ENCODE results near the gene NR5A2. TPM values are rescaled to one million over a fixed set of nuclear protein-coding genes. Genes with fewer than 3 reads are reported as not detected.

NR5A2 gene
- total RNA-seq, 4 donors from 2014 or later: 1.1 to 1.9 (median 1.2) TPM

DNA sequence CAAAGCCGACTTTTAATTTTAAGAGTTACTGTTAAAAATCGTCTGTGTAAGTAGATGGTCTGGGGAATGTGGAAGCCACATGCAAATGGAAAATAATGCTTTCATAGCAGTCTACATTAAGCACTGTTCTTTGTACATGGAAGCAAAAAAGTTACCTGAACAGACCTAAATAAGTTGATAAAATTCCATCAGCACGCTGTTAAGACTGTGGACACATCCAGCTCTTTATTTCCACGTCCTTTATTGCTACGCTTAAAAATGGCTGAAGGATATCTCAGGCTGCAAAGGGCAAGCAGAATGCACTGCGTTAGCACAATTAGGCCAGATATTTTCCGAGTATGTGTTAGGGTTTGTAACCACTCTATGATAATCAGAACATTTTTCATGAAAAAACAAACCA, 22.3 kb downstream of the NR5A2 start:
- H3K9me3 ChIP-seq: no peaks in the 10 kb centered on the region
- peaks cover 15 to 18% (median 17%) of the 10 kb centered on the region in 3 donors for H3K27me3 ChIP-seq
- H3K4me1 ChIP-seq: no peaks in the 10 kb centered on the region
- no peak overlapping the region for H3K4me3 ChIP-seq
- no peak for ATAC-seq
- no peak for DNase-seq
- TF ChIP-seq, protein P1, sequence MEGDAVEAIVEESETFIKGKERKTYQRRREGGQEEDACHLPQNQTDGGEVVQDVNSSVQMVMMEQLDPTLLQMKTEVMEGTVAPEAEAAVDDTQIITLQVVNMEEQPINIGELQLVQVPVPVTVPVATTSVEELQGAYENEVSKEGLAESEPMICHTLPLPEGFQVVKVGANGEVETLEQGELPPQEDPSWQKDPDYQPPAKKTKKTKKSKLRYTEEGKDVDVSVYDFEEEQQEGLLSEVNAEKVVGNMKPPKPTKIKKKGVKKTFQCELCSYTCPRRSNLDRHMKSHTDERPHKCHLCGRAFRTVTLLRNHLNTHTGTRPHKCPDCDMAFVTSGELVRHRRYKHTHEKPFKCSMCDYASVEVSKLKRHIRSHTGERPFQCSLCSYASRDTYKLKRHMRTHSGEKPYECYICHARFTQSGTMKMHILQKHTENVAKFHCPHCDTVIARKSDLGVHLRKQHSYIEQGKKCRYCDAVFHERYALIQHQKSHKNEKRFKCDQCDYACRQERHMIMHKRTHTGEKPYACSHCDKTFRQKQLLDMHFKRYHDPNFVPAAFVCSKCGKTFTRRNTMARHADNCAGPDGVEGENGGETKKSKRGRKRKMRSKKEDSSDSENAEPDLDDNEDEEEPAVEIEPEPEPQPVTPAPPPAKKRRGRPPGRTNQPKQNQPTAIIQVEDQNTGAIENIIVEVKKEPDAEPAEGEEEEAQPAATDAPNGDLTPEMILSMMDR (IDR thresholded peaks at IDR 0.05 in 4 of 5, conservative IDR thresholded peaks at IDR 0.05 in 1 of 5): no peak
- no peak for TF ChIP-seq POLR2A (IDR thresholded peaks at IDR 0.05)
- H3K36me3 ChIP-seq: no peaks in the 10 kb centered on the region
- no peak overlapping the region for H3K27ac ChIP-seq
- intact Hi-C loops (cut with DNase I; ENCODE audit: low total_unique reads): no loop called here
- in situ Hi-C loops (cut with MboI; ENCODE audit: low sequenced_read_pairs in 4 of 4): no loop called here

DNA sequence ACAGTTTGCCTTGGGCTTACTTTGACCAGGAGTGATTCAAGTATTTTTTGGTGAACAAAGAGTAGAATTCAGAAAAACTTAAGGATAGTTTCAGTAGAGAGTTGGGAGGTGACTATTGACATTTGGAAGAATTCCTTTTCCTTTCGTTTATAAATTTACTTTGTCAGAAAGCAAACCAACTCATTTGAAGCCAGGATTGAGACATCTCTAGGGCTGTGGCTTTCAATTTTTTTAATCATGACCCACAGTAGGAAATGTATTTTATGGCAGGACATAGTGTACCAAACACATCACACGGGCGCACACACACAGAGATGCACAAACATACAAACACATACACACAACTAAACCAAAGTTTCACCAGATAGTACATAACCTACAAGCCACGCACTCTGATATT, 24.1 kb downstream of the NR5A2 start:
- TF ChIP-seq POLR2A (IDR thresholded peaks at IDR 0.05): no peak
- TF ChIP-seq, protein P1 (IDR thresholded peaks at IDR 0.05 in 4 of 5, conservative IDR thresholded peaks at IDR 0.05 in 1 of 5): no peak
- Histone ChIP-seq H3K27me3 (peaks cover 0 to under 1% (median under 1%) of the 10 kb centered on the region in 3 donors), H3K4me1 (no peaks in the 10 kb centered on the region), H3K36me3 (no peaks in the 10 kb centered on the region), H3K4me3 (no peak overlapping the region), H3K9me3 (no peaks in the 10 kb centered on the region), H3K27ac (no peak overlapping the region)
- DNase-seq (no peak), ATAC-seq (no peak)
- in situ Hi-C loops (cut with MboI; ENCODE audit: low sequenced_read_pairs in 4 of 4) (no loop called here), intact Hi-C loops (cut with DNase I; ENCODE audit: low total_unique reads) (no loop called here)

- Histone ChIP-seq H3K4me3 (no peak overlapping the region), H3K27ac (no peak overlapping the region), H3K36me3 (no peaks in the 10 kb centered on the region), H3K4me1 (no peaks in the 10 kb centered on the region), H3K27me3 (no peaks in the 10 kb centered on the region), H3K9me3 (no peaks in the 10 kb centered on the region)
- intact Hi-C loops (cut with DNase I; ENCODE audit: low total_unique reads) (no loop called here), in situ Hi-C loops (cut with MboI; ENCODE audit: low sequenced_read_pairs in 4 of 4) (no loop called here)
- DNase-seq (no peak), ATAC-seq (no peak)
- TF ChIP-seq, protein P1 (IDR thresholded peaks at IDR 0.05 in 4 of 5, conservative IDR thresholded peaks at IDR 0.05 in 1 of 5): no peak
- no peak for TF ChIP-seq POLR2A (IDR thresholded peaks at IDR 0.05)
These were observed 25.6 kb downstream of the NR5A2 start for GRCh38 chr1:200053091-200053490.

DNA sequence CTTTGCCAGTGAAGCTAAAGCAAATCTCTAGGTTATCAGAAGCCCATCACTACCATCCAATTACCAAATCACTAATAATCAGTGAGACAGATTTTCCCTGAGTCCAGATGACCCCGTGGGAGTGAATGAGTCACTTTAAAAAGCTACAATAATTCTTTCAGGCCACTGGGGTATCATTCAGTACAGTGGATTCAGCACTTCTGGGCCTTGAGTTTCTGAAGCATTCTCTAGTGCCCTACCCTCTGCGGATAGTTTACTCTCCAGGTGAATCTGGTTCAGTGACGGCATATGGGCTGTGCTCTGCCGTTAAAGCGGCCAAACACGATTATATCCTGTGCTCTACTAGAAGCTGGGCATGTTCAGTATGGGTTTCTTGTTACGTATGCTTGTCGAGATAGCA, 26.1 kb downstream of the NR5A2 start:
- no peak for TF ChIP-seq POLR2A (IDR thresholded peaks at IDR 0.05)
- TF ChIP-seq, protein P1 (IDR thresholded peaks at IDR 0.05 in 4 of 5, conservative IDR thresholded peaks at IDR 0.05 in 1 of 5): no peak
- H3K4me3 ChIP-seq: no peak overlapping the region
- no peaks in the 10 kb centered on the region for H3K27me3 ChIP-seq
- no peaks in the 10 kb centered on the region for H3K36me3 ChIP-seq
- ATAC-seq (no peak), DNase-seq (no peak)
- H3K9me3 ChIP-seq: no peaks in the 10 kb centered on the region
- no peaks in the 10 kb centered on the region for H3K4me1 ChIP-seq
- in situ Hi-C loops (cut with MboI; ENCODE audit: low sequenced_read_pairs in 4 of 4) (no loop called here), intact Hi-C loops (cut with DNase I; ENCODE audit: low total_unique reads) (no loop called here)
- H3K27ac ChIP-seq: no peak overlapping the region

DNA sequence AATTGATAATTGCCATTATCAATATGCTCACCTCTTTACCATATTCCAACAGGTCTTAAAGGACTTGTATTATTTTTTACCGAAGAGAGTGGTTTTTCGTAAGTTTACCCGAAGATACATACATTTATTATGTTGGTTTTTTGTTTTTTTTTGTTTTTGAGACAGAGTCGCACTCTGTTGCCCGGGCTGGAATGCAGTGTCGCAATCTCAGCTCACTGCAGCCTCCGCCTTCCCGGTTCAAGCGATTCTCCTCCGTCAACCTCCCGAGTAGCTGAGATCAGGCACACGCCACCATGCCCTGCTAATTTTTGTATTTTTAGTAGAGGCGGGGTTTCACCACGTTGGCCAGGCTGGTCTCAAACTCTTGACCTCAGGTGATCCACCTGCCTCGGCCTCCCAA, 30.8 kb downstream of the NR5A2 start:
- no peak for ATAC-seq

More for the DNA sequence above, 30.8 kb downstream of the NR5A2 start:
- no peak overlapping the region for H3K4me3 ChIP-seq
- in situ Hi-C loops (cut with MboI; ENCODE audit: low sequenced_read_pairs in 4 of 4): no loop called here
- no peaks in the 10 kb centered on the region for H3K9me3 ChIP-seq
- no peak for DNase-seq
- intact Hi-C loops (cut with DNase I; ENCODE audit: low total_unique reads): no loop called here
- no peaks in the 10 kb centered on the region for H3K4me1 ChIP-seq
- H3K36me3 ChIP-seq: no peaks in the 10 kb centered on the region
- peaks cover 0 to 6% (median 3%) of the 10 kb centered on the region in 3 donors for H3K27me3 ChIP-seq
- no peak for TF ChIP-seq POLR2A (IDR thresholded peaks at IDR 0.05)
- TF ChIP-seq, protein P1 (IDR thresholded peaks at IDR 0.05 in 4 of 5, conservative IDR thresholded peaks at IDR 0.05 in 1 of 5): no peak
- no peak overlapping the region for H3K27ac ChIP-seq

Data from gastrocnemius medialis (tissue), 4 donors.